ENCODE measurements around the gene ARHGEF33.

- no peak for TF ChIP-seq POLR2A (IDR thresholded peaks at IDR 0.05)
- TF ChIP-seq CTCF (IDR thresholded peaks at IDR 0.05), result no peak
Observed at GRCh38 chr2:38907743-38908562, 18.3 kb downstream of the ARHGEF33 start.

Data from uterus (tissue), 2 donors.